HG02678 (cell line): Measurements from ENCODE around the gene ZBTB40.

Experiments
- ATAC-seq: cut with Tn5 transposase; IDR thresholded peaks from one replicate; pipeline ENCODE4 v1.9.1; 2021; ENCODE audit warnings: mild to moderate bottlenecking, moderate library complexity; ENCODE audit not compliant: unreplicated experiment

Gene ZBTB40, protein sequence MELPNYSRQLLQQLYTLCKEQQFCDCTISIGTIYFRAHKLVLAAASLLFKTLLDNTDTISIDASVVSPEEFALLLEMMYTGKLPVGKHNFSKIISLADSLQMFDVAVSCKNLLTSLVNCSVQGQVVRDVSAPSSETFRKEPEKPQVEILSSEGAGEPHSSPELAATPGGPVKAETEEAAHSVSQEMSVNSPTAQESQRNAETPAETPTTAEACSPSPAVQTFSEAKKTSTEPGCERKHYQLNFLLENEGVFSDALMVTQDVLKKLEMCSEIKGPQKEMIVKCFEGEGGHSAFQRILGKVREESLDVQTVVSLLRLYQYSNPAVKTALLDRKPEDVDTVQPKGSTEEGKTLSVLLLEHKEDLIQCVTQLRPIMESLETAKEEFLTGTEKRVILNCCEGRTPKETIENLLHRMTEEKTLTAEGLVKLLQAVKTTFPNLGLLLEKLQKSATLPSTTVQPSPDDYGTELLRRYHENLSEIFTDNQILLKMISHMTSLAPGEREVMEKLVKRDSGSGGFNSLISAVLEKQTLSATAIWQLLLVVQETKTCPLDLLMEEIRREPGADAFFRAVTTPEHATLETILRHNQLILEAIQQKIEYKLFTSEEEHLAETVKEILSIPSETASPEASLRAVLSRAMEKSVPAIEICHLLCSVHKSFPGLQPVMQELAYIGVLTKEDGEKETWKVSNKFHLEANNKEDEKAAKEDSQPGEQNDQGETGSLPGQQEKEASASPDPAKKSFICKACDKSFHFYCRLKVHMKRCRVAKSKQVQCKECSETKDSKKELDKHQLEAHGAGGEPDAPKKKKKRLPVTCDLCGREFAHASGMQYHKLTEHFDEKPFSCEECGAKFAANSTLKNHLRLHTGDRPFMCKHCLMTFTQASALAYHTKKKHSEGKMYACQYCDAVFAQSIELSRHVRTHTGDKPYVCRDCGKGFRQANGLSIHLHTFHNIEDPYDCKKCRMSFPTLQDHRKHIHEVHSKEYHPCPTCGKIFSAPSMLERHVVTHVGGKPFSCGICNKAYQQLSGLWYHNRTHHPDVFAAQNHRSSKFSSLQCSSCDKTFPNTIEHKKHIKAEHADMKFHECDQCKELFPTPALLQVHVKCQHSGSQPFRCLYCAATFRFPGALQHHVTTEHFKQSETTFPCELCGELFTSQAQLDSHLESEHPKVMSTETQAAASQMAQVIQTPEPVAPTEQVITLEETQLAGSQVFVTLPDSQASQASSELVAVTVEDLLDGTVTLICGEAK

DNA sequence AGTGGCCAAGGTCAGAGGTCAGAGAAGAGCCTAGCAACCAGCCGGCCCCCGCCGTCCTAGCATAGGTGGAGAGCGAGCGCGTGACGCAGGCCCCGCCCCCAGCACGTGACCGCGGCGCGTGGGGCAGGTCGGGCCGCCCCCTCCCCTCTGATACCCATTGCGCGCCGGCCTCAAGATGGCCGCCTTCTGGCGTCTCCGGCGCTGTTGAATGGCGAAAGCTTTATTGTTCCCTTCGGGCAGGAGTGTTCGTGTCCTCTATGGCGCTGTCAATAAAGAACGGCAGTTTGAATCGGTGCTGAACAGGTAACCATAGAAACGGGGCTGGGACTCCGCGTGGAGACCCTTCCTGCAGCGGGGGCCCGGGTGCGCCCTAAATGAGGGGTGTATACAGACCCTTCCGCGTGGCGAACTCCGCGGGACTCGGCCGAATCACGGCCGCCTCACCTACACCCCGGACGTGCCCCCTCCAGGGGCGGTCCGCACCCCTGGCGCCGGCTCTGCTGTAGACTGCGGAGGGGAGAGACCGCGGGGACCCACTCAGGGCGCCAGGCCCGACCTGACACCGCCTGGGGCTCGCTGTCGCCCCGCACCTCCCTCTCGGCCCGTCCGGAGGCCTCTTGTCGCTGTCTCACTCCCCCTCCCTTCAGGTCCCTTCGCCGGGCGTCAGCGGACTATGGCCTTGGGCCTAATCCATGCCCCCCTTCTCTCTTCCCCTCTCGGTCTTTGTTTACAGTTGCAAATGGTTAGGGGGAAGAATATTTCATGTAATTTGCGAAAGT lies at the start of gene ZBTB40:
Gene ZBTB40 (plus strand): TSS at position 150 of the 779 bp plus-strand sequence. CDS start 38,098 bp downstream, outside the sequence.
- ATAC-seq: peak; percentile 84

DNA sequence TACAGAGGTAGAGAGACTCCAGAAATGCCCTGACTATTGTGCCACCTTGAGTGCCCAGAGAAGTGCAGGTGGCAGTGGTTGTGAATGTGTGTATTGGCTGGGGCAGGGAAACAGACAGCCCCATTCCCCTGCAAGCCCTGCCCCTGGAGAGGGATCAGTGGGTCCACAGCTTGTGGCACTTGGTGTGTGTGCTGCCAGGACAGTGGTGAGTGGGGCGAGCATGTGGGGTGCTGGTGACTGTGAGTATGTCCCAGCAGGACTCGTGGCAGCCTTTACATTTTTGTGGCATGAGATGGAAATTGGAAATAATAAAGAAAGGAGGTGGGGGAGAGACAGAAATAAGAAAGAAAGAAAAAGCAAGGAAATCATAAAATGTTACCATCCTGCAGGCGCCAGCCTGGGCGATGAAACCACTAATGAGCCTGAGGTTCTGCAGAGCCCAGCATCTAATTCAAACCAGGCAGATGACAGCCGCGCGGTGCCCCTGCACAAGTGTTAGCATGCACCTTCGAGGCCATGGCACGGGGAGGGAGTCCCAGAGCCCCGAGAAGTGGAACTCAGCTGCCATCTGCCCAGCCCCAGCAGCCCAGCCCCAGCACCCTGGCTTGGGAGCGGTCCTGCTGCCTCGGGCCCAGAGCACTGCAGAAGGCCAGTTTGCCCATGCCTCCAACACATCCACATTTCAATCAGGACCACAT lies 49.1 kb upstream of the ZBTB40 start:
- no peak for ATAC-seq

DNA sequence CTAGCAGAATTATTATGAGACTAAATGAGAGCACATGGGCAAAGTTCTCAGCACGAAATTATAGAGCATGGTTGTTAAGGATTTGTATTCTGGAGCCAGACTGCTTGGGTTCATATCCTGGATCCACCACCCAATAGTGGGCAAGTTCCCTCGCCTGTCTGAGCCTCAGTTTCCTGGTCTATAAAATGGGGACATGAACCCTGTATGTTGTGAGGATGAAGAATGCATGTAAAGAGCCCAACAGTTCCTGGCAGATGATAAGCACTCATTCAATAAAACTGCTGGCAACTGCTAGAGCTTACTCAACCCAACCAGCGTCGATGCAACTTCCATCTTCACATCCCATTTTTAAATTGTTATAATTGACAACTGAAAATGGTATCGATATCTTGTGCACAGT lies 47.2 kb upstream of the ZBTB40 start:
- ATAC-seq: no peak

DNA sequence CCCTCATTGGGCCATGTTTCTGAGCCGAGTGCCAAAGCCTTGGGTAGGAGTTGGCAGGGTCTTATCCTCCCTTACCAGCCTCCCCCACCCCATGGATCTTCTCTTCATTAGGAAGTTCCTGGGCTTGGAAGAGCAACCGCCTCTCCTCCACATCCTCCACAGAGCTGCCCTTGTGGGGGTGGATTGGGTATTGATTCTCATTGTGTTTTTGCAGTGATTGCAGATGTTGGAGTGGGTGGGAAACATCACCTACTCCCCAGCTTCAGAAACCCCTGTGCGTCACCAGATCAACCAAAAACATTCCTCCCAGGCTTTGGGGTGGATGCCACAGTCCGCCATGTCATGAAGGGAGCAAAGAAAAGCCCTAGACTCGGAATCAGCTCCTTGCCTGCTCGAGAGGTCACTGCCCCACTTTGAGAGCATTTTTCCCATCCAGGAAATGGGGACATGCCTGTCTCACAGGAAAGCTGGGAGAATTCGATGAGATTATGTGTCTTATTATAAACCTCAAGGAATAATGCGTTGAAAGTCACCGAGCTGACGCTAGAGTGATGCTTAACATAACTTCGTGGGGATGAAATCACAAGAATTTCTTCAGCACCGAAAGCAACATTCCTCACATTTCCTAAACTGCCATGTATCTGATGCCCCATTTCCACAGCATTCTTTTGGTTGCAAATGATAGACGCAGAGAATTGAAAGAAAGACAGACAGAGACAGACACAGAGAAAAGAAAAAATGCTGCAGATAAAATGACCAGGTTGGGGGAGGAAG lies 44.7 kb upstream of the ZBTB40 start:
- ATAC-seq: no peak

DNA sequence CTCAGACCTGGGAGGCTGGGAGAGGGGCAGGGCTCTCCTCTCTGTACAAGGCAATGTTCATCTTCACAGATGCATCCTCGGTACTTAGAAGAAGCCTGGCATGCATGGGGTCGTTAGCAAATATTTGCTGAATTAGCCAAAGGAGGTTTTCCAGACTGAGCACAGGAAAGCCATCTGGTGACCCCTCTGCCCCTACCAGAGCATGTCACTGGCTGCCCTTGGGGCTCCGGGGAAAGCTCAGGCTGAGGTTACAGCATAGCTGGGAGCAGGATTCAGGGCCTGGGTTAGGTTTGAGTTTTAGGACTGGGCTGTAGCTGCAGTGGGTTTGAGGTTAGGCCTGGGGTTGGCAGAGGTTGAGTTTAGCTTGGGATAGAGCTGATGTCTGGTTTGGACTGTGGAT lies 43.4 kb upstream of the ZBTB40 start:
- no peak for ATAC-seq

DNA sequence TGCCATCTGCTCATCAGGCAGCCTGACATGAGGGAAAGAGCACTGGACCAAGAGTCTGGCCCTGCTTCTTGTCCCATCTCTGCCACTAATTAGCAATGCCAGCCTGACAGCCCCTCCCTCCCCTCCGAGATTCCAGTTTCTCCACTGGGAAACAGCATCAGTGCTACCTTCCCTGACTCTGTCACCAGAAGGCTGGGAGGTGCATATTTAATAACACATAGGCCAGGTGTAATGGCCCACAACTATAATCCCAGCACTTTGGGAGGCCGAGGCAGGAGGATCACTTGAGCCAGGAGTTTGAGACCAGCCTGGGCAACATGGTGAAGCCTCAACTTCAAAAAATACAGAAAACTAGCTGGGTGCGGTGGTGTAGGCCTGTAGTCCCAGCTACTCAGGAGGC lies 41.2 kb upstream of the ZBTB40 start:
- ATAC-seq: no peak

DNA sequence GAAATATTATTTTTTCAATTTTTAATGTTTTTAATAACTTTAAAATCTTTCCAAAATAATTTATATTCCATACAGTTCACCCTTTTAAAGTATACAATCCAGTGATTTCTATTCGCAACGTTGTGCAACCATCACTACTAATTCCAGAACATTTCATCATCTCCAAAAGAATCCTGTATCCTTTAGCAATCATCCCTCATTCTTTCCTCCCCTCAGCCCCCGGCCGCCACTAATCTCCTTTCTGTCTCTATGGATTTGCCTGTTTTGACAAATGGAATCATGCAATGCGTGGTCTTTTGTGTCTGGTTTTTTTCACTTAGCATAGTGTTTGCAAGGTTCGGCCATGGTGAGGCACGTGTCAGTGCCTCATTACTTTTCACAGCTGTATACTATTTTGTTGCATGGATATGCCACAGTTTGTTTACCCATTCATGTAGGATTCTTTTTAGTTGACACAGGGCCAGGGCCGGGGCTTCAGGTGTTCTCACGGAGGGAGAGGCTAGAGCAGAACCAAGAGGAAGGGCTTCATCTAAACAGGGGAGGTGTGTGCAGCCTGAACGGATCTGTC lies 40.6 kb upstream of the ZBTB40 start:
- ATAC-seq: no peak

DNA sequence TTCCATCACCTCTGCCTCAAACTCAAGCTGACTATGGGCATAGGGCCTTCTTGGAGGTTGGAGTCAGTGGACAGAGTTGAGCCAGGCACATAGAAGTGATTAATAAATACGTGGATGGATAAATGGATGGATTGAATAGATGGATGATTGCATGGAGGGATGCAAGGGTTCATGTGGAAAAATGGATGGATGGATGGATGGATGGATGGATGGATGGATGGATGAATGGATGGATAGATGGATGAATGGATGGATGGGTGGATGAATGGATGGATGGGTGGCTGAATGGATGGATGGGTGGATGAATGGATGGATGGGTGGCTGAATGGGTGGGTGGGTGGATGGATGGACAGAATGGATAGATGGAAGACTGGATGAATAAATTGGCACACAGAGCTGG lies 40.1 kb upstream of the ZBTB40 start:
- no peak for ATAC-seq

DNA sequence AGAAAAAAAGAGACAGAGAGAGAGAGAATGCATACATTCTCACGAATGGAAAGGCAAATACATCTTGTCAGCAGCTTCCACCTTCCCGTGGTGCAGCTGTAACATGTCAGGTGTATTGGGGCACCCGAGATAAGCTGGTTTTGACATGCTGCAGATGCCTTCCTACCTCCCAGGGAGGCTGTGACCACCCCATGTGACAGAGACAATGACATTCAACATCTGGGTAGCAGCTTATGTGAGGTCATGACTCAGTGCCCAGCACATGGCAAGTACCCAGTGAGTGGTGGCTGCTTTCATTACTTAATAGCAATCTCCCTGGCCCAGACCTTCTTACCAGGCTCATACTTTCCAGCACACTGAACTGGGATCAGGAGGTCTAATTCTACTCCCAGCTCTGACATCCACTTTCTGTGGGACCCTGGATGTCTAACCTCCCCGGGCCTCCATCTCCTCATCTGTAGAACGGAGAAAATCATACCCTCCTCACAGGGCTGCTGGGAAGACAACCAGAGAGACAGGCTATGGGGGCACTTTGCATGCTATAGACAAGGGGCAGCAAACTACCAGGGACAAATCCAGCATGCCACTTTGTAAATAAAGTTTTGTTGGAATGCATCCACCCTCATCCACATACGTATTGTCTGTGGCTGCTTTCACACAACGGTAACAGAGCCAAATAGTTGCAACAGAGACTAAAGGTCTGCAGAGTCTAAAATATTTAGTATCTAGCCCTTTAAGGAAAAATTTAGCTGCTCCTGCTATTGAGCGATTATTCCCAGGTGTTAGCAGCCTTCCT lies 38.5 kb upstream of the ZBTB40 start:
- ATAC-seq: no peak

DNA sequence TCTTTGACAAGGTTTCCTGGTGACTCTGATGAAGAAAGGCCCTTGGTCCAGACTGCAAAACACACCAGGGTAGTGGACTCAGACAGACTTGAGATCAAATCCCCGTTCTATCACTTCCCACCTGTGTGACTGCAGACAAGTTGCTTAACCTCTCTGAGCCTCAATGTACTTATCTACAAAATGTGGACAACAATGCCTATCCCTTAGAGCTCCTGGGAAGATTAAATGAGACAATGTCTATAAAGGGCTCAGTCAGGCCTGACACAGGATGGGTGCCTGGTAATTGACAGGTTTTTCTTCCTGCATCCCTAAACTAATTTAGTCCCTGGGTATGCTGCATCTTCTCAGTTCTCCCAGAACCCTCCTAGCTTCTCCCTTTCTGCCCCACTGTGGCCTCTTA lies 37.9 kb upstream of the ZBTB40 start:
- ATAC-seq: no peak

DNA sequence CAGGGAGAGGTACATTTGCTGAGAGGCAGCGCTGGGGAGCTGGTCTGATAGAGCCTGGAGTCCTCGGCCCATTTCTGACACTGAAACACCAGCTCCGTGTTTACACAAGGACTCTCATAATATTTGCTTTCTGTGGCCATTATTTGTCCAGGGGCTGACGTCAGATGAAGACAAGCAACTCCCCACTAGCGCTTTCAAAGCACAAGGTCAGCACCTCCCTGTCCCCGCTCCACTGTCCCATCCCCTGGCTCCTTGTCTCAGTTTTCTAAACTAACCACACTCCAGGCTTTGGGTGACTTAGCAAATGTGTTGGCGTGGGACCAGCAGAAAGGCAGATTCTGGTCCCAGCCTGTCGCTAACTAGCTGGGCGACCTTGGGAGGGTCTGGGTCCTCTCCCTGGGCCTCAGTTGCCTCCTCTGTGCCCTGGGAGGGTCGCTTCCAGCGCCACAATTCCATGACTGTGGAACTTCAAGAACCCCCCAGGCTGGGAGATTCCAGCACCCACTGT lies 37.4 kb upstream of the ZBTB40 start:
- no peak for ATAC-seq

DNA sequence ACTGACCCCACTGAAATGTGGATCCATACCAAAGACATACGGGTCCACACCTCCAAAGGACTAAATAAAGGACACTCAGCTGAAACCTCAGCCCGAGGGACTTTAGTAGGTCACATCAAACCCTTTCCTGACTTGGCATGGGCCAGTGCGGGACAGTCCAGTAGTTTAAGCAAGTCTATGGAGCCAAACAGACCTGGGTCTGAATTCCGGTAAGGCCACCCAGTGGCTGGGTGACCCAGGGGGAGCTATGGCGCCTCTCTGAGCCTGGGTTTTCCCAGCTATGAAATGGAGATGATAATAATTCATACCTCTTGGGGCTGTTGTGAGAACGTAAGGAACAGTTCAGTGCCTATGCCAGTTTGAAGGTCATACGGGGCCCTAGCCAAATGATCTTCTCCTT lies 36.2 kb upstream of the ZBTB40 start:
- no peak for ATAC-seq

DNA sequence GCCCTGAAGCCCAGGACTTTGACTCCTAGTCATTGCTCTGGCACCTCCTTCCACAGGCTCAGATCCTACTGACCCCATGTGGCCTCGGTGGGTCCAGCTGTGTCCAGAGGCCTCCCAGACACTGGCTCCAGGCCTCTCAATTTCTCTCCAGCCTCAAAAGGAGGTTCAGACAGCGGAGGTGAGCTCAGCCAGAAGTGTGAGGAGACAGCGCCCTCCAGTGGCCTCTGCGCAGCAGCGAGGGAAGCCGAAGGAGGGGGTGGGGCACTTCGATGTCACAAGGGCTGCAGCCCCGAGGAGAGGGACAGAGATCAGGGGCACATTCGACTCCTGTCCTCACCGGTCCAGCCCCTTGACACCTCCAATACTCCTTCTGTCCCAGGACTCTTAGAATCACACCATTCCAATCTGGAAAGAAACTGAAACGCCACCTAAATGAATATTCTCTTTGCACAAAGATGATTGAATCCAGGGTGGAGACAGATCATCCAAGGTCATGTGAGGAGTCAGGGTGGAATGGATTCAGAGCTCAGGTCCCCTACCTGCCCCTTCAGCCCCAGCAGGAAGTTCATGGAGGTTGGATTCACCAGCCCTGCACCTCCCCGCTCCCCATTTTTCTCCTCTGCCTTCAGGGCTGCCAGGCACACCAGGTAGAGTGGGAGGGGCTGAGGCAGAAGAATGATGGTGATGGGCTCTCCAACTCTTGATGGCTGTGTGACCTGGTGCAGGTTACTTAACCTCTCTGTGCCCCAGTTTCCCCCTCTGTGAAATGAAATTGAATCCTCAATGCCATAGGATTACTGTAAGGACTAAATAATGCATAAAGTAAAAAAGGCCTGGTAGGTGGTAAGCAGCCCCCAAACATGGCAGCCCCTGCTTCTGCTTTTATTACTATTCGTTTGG lies 34.8 kb upstream of the ZBTB40 start:
- no peak for ATAC-seq

DNA sequence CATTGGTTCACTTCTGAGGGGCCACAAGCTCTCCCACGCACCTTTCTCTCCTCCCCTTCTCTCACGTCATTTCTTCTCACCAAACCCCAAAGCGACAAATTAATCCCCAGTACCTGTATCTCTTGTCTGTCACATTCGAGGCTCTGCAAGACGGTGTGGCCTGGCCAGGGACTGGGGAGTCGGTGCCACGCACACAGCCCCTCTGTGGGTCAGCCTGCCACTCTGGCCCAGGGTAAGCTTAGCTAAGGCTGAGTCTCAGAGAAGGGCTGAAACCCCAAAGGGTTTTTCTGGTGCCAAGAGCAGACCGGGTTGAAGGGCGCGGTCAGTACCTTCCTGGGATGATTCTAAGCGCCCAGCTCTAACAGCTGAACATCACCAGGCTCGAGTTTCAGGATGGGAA lies 34.2 kb upstream of the ZBTB40 start:
- no peak for ATAC-seq

DNA sequence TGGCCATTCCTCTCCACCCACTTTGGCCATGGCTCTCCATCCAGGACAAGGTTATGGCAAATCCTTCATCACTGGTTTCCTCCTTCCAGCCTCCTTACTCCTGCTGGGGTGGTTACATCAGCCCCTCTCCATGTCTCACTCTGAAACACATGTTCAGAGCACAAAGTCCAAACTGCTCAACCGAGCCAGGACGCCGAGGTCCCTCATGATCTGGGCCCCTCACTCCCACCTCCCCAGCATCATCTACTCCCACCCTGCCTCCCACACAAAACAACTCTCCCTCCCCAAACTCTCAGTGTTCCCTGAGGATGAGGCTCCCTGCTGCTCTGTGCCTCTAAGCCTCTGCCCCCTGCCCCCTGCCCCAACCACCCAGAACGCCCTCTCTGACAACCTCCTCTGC lies 33.3 kb upstream of the ZBTB40 start:
- no peak for ATAC-seq

DNA sequence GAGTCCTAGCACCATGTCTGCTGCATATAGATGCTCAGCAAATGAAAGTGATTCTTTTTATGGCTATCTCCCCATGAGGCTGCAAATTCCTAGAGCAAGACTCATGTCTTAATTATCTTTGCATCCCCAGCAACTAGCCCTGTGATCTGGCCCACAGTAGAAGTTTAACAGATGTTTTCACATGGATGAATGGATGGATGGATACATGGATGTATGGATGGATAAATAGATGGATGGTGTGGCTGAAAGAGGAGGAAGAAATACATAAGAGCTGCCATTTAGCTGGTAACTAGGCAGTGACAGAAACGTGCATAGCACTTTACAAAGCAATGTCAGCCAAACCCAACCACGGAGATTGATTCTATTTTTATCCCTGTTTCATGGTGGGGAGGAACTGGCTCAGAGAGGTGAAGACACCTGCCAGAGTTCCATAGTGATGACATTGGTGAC lies 32.7 kb upstream of the ZBTB40 start:
- ATAC-seq: no peak
